ENCODE results near the gene RNASE13.

DNA sequence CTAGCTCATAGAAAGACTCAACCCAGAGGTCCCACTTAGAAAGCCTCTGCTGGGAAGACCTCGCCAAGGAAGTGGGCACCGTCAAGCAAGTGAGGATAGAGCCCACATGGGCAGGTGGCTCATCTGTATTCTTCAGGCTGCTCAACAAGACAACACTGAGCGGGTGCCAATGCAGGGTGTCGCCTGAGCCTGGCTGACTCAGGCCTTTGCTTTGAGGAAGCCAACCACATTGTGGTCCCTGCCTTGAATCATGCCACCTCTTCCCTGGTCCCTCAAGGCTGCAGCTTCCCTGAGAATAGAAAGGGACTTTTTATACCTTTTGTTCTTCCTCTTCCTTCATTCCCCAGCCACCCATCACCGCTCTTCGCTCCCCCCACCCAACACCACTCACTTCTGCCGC lies 2.1 kb upstream of the RNASE13 start:
- TF ChIP-seq, protein P1, sequence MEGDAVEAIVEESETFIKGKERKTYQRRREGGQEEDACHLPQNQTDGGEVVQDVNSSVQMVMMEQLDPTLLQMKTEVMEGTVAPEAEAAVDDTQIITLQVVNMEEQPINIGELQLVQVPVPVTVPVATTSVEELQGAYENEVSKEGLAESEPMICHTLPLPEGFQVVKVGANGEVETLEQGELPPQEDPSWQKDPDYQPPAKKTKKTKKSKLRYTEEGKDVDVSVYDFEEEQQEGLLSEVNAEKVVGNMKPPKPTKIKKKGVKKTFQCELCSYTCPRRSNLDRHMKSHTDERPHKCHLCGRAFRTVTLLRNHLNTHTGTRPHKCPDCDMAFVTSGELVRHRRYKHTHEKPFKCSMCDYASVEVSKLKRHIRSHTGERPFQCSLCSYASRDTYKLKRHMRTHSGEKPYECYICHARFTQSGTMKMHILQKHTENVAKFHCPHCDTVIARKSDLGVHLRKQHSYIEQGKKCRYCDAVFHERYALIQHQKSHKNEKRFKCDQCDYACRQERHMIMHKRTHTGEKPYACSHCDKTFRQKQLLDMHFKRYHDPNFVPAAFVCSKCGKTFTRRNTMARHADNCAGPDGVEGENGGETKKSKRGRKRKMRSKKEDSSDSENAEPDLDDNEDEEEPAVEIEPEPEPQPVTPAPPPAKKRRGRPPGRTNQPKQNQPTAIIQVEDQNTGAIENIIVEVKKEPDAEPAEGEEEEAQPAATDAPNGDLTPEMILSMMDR (IDR thresholded peaks at IDR 0.05 in 2 of 3, conservative IDR thresholded peaks at IDR 0.05 in 1 of 3; ENCODE audit: borderline replicate concordance in 1 of 3, insufficient read depth in 1 of 3, low read depth in 2 of 3, low read length in 2 of 3): no peak
- no peak for TF ChIP-seq EZH2 (IDR thresholded peaks at IDR 0.05)
- TF ChIP-seq, protein P2, sequence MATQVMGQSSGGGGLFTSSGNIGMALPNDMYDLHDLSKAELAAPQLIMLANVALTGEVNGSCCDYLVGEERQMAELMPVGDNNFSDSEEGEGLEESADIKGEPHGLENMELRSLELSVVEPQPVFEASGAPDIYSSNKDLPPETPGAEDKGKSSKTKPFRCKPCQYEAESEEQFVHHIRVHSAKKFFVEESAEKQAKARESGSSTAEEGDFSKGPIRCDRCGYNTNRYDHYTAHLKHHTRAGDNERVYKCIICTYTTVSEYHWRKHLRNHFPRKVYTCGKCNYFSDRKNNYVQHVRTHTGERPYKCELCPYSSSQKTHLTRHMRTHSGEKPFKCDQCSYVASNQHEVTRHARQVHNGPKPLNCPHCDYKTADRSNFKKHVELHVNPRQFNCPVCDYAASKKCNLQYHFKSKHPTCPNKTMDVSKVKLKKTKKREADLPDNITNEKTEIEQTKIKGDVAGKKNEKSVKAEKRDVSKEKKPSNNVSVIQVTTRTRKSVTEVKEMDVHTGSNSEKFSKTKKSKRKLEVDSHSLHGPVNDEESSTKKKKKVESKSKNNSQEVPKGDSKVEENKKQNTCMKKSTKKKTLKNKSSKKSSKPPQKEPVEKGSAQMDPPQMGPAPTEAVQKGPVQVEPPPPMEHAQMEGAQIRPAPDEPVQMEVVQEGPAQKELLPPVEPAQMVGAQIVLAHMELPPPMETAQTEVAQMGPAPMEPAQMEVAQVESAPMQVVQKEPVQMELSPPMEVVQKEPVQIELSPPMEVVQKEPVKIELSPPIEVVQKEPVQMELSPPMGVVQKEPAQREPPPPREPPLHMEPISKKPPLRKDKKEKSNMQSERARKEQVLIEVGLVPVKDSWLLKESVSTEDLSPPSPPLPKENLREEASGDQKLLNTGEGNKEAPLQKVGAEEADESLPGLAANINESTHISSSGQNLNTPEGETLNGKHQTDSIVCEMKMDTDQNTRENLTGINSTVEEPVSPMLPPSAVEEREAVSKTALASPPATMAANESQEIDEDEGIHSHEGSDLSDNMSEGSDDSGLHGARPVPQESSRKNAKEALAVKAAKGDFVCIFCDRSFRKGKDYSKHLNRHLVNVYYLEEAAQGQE (IDR thresholded peaks at IDR 0.05; ENCODE audit: low read depth): no peak
- TF ChIP-seq POLR2A (IDR thresholded peaks at IDR 0.05; ENCODE audit: borderline replicate concordance, extremely low read depth, insufficient read depth, insufficient read length): no peak
- no peak for TF ChIP-seq RAD21 (IDR thresholded peaks at IDR 0.05; ENCODE audit: low read depth)
- TF ChIP-seq SRF (IDR thresholded peaks at IDR 0.05; ENCODE audit: low read depth): no peak
- TF ChIP-seq ZFX (IDR thresholded peaks at IDR 0.05): no peak
- no peak for TF ChIP-seq POLR2AphosphoS5 (IDR thresholded peaks at IDR 0.05; ENCODE audit: low read depth, low read length)
- TF ChIP-seq YY1 (IDR thresholded peaks at IDR 0.05; ENCODE audit: extremely low read depth, insufficient replicate concordance, low read depth, low read length): no peak
- no peak for TF ChIP-seq CBX3 (IDR thresholded peaks at IDR 0.05; ENCODE audit: low read depth)
- TF ChIP-seq ELF1 (IDR thresholded peaks at IDR 0.05; ENCODE audit: borderline replicate concordance, low read depth): no peak
